HL-60 (cell line): ENCODE data around the gene AGR2.
A peak's percentile ranks its signal among the peaks of the same experiment; 100 is the strongest.
"Not testable (repeated sequence)": the region's sequence is repeated elsewhere in the genome, so short reads cannot be mapped to it uniquely, and the experiment has no call there.

ENCODE experiments used
- DNase-seq, 2 experiments: peaks; one replicate each; pipeline ENCODE4 v3.0.0-alpha.2; 2010 to 2020; ENCODE audit warnings: low read depth in 1 of 2, low spot score in 1 of 2
- H3K27ac ChIP-seq: fragments of 250-450 bp; sonication (Bioruptor Pico); replicated peaks from 2 replicates; pipeline ENCODE4 v1.5.1; 2020; ENCODE audit warnings: mild to moderate bottlenecking, moderate library complexity
- H3K27me3 ChIP-seq: fragments of 250-450 bp; sonication (Bioruptor Pico); 2 replicates; pipeline ENCODE4 v1.5.1; 2021; ENCODE audit warnings: mild to moderate bottlenecking, moderate library complexity; ENCODE audit not compliant: insufficient read depth, poor library complexity, severe bottlenecking
- H3K4me3 ChIP-seq: replicated peaks from 2 replicates; pipeline ENCODE4 v1.5.1; 2011; ENCODE audit warnings: mild to moderate bottlenecking, control low read depth, low read length; ENCODE audit not compliant: insufficient read depth
- GABPA ChIP-seq: IDR thresholded peaks from 2 replicates; pipeline ENCODE4 v1.6.1; 2012; ENCODE audit warnings: low read depth
- POLR2AphosphoS5 ChIP-seq: IDR thresholded peaks from 2 replicates; pipeline ENCODE4 v1.6.1; 2012; ENCODE audit warnings: low read depth
- SPI1 ChIP-seq: IDR thresholded peaks from 2 replicates; pipeline ENCODE4 v1.6.1; 2012; ENCODE audit warnings: low read depth, mild to moderate bottlenecking, borderline replicate concordance
- long read RNA-seq: library from polyadenylated mRNA; unstranded; transcript quantifications from one replicate; pipeline ENCODE4 v2.0.0, GENCODE V29; 2020
- TF ChIP-seq, protein P1 (sequence below): IDR thresholded peaks from one replicate; pipeline ENCODE4 v1.5.1; 2011; ENCODE audit warnings: low read length, control low read depth, inconsistent platforms; ENCODE audit not compliant: insufficient read depth
- TF ChIP-seq, protein P2 (sequence below): IDR thresholded peaks from 2 replicates; pipeline ENCODE4 v1.6.1; 2012; ENCODE audit warnings: low read depth; ENCODE audit not compliant: insufficient replicate concordance

Gene AGR2
- long read RNA-seq = 0 reads

DNA sequence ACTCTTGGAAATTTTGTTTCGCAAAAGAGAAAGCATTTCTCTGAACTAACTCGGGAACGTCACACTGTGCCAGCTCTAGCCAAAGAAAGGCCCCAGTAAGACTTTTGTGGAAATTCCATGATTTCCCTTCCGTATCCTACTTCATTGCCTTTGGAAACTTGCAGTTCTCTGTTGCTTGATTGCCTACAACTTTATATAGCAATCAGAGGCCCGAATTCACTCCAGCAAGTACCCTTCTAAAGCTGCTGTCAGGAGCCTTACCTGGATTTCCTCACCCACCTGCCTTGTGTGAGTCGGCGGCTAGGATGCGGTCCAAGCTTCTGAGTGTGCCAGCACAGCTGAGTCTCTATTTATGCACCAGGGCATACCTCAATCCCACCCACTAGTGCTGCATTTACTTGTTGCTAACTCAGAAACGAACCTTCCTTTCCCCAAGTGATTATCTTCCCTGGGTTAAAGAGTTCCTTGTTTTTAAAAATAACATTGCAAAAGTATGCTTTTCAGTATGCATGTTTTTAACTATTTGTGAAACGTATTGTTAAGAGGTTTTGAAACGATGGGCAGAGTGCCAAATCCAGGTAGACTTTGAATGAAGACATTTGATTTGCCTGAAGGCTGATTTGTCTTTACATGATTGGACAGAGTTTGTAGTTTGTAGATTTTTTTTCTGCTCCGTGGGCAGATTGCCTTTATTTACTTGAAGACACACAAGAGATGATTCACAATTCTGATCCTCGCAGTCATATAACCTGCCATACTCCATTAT, at the start of gene AGR2:
Gene AGR2 (minus strand): TSS at position 326 of the 766 bp plus-strand sequence. CDS start 3,203 bp downstream, outside the sequence.
- no peak for DNase-seq
- H3K27me3 ChIP-seq = no peaks in the 10 kb centered on the region
- H3K4me3 ChIP-seq = no peak within 1 kb of the TSS
- TF ChIP-seq GABPA (no peak), POLR2AphosphoS5 (no peak), SPI1 (no peak)
- TF ChIP-seq, protein P1, sequence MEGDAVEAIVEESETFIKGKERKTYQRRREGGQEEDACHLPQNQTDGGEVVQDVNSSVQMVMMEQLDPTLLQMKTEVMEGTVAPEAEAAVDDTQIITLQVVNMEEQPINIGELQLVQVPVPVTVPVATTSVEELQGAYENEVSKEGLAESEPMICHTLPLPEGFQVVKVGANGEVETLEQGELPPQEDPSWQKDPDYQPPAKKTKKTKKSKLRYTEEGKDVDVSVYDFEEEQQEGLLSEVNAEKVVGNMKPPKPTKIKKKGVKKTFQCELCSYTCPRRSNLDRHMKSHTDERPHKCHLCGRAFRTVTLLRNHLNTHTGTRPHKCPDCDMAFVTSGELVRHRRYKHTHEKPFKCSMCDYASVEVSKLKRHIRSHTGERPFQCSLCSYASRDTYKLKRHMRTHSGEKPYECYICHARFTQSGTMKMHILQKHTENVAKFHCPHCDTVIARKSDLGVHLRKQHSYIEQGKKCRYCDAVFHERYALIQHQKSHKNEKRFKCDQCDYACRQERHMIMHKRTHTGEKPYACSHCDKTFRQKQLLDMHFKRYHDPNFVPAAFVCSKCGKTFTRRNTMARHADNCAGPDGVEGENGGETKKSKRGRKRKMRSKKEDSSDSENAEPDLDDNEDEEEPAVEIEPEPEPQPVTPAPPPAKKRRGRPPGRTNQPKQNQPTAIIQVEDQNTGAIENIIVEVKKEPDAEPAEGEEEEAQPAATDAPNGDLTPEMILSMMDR = no peak
- TF ChIP-seq, protein P2, sequence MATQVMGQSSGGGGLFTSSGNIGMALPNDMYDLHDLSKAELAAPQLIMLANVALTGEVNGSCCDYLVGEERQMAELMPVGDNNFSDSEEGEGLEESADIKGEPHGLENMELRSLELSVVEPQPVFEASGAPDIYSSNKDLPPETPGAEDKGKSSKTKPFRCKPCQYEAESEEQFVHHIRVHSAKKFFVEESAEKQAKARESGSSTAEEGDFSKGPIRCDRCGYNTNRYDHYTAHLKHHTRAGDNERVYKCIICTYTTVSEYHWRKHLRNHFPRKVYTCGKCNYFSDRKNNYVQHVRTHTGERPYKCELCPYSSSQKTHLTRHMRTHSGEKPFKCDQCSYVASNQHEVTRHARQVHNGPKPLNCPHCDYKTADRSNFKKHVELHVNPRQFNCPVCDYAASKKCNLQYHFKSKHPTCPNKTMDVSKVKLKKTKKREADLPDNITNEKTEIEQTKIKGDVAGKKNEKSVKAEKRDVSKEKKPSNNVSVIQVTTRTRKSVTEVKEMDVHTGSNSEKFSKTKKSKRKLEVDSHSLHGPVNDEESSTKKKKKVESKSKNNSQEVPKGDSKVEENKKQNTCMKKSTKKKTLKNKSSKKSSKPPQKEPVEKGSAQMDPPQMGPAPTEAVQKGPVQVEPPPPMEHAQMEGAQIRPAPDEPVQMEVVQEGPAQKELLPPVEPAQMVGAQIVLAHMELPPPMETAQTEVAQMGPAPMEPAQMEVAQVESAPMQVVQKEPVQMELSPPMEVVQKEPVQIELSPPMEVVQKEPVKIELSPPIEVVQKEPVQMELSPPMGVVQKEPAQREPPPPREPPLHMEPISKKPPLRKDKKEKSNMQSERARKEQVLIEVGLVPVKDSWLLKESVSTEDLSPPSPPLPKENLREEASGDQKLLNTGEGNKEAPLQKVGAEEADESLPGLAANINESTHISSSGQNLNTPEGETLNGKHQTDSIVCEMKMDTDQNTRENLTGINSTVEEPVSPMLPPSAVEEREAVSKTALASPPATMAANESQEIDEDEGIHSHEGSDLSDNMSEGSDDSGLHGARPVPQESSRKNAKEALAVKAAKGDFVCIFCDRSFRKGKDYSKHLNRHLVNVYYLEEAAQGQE = no peak
- no peak within 1 kb of the TSS for H3K27ac ChIP-seq

DNA sequence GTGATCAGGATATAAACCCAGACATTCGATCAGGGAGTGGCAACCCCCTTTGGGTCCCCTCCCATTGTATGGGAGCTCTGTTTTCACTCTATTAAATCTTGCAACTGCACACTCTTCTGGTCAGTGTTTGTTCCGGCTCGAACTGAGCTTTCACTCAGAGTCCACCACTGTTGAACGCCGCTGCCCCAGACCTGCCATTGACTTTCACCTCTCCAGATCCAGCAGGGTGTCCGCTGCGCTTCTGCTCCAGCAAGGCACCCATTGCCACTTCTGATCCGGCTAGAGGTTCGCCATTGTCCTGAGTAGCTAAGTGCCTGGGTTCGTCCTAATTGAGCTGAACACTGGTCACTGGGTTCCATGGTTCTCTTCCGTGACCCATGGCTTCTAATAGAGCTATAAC, 48.4 kb upstream of the AGR2 start:
- H3K27me3 ChIP-seq, H3K4me3 ChIP-seq, H3K27ac ChIP-seq, DNase-seq: not testable (repeated sequence)

DNA sequence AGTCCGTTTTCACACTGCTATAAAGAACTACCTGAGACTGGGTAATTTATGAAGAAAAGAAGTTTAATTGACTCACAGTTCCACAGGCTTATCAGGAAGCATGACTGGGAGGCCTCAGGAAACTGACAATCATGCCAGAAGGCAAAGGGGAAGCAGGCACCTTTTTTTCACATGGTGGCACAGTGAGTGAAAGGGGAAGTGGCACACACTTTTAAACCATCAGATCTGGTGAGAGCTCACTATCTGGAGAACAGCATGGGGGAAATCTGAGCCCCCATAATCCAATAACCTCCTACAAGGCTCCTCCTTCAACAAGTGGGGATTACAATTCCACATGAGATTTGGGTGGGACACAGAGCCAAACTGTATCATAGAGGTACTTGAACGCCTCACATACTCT, 47.0 kb upstream of the AGR2 start:
- peak; percentile 96 for TF ChIP-seq SPI1
- no peak for TF ChIP-seq POLR2AphosphoS5
- TF ChIP-seq, protein P1 = no peak
- no peak for TF ChIP-seq GABPA
- TF ChIP-seq, protein P2 = no peak
- no peaks in the 10 kb centered on the region for H3K27me3 ChIP-seq
- peak; percentile 55 to 75 for DNase-seq
- no peak overlapping the region for H3K4me3 ChIP-seq
- no peak overlapping the region for H3K27ac ChIP-seq

DNA sequence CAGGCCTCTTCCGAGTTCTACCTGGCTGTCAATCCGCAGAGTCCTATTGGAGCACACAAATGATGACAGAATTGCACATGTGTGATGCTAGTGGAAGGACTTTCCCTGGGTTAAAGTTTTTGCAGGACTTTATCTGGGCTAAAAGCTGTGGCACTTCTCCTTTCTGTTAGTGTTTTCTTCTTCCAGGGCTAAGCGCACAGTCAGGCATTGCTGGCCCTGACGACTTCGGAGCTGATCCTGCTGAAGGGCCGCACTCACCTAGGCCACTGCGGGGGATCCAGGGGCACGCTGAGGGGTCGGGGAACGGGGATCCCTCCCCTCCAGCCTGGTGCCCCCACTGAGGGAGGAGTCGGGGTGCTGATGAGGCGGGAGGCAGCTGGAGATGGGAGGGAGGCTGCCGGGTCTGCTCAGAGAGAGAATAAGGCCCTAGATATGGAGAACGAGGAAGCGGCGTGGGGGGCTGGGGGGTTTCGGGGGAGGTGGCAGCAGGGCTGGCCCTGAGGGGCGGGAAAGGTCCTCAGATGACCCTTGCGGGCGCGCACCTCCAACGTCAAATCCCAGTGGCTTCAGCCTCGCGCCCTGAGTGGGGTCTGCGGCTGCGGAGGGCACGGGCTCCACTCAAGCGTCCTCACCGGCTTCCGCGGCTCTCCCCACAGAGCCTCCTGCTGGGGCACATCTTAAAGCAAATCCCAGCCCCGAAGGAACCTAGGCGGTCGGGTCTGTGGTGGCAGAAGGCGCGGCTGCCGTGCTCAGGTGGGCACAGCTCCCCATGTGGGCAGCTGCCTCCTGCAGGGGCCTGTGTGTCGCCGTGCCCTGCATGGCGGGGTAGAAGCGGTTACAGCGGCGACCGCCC, 46.0 kb upstream of the AGR2 start:
- DNase-seq = no peak
- H3K4me3 ChIP-seq = no peak overlapping the region
- no peaks in the 10 kb centered on the region for H3K27me3 ChIP-seq
- TF ChIP-seq SPI1 (peak; percentile 40; the same call in 1 of the 2 replicates), POLR2AphosphoS5 (no peak)
- no peak overlapping the region for H3K27ac ChIP-seq
